Keratinocyte (primary cell): Measurements from ENCODE around the gene PRR19.
"Not testable (repeated sequence)": the region's sequence is repeated elsewhere in the genome, so short reads cannot be mapped to it uniquely, and the experiment has no call there.

ENCODE experiments used
- CTCF ChIP-seq, 3 experiments: IDR thresholded peaks in 1 of 3; conservative IDR thresholded peaks in 1 of 3; optimal IDR thresholded peaks in 1 of 3; 2 replicates in 2 of 3; 3 replicates in 1 of 3; pipeline versions ENCODE3 to v1.5.1; 2011; ENCODE audit warnings: low read length in 3 of 3, mild to moderate bottlenecking in 3 of 3, moderate library complexity in 2 of 3, control low read depth in 1 of 3, inconsistent platforms in 1 of 3; ENCODE audit not compliant: insufficient read depth in 2 of 3; ENCODE audit errors: extremely low read depth in 1 of 3
- EZH2 ChIP-seq: IDR thresholded peaks from one replicate; pipeline ENCODE4 v1.6.1; 2012; ENCODE audit warnings: inconsistent platforms, mild to moderate bottlenecking, low read length, moderate library complexity

DNA sequence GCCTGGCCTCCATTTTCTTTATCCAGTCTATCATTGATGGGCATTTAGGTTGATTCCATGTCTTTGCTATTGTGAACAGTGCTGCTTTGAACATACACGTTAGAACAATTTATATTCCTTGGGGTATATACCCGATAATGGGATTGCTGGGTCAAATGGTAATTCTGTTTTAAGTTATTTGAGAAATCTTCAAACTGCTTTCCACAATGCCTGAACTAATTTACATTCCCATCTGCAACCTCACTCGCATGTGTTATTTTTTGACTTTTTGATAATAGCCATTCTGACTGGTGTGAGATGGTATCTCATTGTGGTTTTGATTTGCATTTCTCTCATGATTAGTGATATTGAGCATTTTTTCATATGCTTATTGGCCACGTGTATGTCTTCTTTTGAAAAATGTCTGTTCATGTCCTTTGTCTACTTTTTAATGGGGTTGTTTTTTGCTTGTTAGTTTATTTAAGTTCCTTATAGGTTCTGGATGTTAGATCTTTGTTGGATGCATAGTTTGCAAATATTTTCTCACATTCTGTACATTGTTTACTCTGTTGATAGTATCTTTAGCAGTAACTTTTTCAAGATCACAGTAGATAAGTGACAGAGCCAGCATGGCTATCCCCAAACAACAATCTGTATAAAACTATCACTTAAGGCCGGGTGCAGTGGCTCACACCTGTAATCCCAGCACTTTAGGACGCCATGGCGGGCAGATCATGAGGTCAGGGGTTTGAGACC lies 37.4 kb downstream of the PRR19 start:
- TF ChIP-seq CTCF (optimal IDR thresholded peaks at IDR 0.05 in 1 of 3, IDR thresholded peaks at IDR 0.05 in 1 of 3, conservative IDR thresholded peaks at IDR 0.05 in 1 of 3; ENCODE audit: extremely low read depth in 1 of 3, insufficient read depth in 2 of 3, low read length in 3 of 3); EZH2: not testable (repeated sequence)
